AG04450 (cell line): ENCODE results near the gene DNLZ. TPM values are rescaled to one million over a fixed set of nuclear protein-coding genes. Genes with fewer than 3 reads are reported as not detected.

Experiments
- CTCF ChIA-PET: fragments of 300-600, 350-600 bp; formaldehyde crosslinking; extraction: SDS; loops from one replicate; lab custom pipeline; 2022; ENCODE audit warnings: antibody characterized with exemption, inconsistent platforms; lab: Charles Lee
- POLR2A ChIA-PET: fragments of 350-600 bp; formaldehyde crosslinking; extraction: SDS; loops from one replicate; lab custom pipeline; 2021; ENCODE audit warnings: antibody characterized with exemption, inconsistent platforms; lab: Yijun Ruan, JAX
- DNase-seq: peaks from one replicate; pipeline ENCODE4 v3.0.0-alpha.2; 2011; ENCODE audit warnings: low read depth, low spot score
- H3K27ac ChIP-seq: one replicate; pipeline ENCODE4 v1.5.1; 2012; ENCODE audit warnings: low read depth, low read length, control low read depth
- H3K27me3 ChIP-seq: one replicate; pipeline ENCODE4 v1.6.0; 2012; ENCODE audit warnings: low read length; ENCODE audit not compliant: control insufficient read depth, insufficient read depth
- H3K4me3 ChIP-seq: 2 replicates; pipeline ENCODE4 v1.5.1; 2011; ENCODE audit warnings: mild to moderate bottlenecking, low read depth, low read length, control low read depth
- H3K9me3 ChIP-seq: 2 replicates; pipeline ENCODE4 v1.5.1; 2012; ENCODE audit warnings: low read length; ENCODE audit not compliant: control insufficient read depth, insufficient read depth
- polyA plus RNA-seq: library from polyadenylated mRNA; depleted of rRNA; stranded (reverse); fragments of >200 nt; gene quantifications from 2 replicates; pipeline ENCODE4 v1.2.3, GENCODE V29; 2011
- TF ChIP-seq, protein P1 (sequence below): IDR thresholded peaks from 2 replicates; pipeline ENCODE4 v1.5.1; 2011; ENCODE audit warnings: low read depth, low read length, control low read depth, inconsistent platforms

DNLZ gene
- polyA plus RNA-seq, 1 experiment, result 3.7 TPM

DNA sequence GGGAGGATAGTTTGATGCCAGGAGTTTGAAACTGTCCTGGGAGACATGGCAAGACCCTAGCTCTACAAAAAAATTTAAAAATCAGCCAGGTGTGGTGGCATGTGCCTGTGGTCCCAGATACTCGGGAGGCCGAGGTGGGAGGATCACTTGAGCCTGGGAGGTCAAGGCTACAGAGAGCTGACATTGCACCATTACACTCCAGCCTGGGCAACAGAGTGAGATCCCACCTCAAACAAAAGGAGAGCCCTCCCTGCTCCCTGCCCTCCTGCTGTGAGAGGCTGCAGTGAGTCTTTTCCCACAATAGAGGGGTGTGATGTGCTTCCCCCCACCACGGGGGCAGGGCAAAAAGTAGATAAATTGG, 49.5 kb downstream of the DNLZ start:
- Histone ChIP-seq H3K9me3 (peaks cover 29% of the 10 kb centered on the region), H3K27me3 (no peaks in the 10 kb centered on the region), H3K27ac (no peak overlapping the region), H3K4me3 (no peak overlapping the region)
- DNase-seq, result no peak
- POLR2A ChIA-PET, result interaction anchor here (1.0 to 1.3 kb wide), 2 partner anchors 12 to 49 kb away, joined by 3 read pairs; no protein-coding TSS in a partner anchor
- TF ChIP-seq, protein P1, sequence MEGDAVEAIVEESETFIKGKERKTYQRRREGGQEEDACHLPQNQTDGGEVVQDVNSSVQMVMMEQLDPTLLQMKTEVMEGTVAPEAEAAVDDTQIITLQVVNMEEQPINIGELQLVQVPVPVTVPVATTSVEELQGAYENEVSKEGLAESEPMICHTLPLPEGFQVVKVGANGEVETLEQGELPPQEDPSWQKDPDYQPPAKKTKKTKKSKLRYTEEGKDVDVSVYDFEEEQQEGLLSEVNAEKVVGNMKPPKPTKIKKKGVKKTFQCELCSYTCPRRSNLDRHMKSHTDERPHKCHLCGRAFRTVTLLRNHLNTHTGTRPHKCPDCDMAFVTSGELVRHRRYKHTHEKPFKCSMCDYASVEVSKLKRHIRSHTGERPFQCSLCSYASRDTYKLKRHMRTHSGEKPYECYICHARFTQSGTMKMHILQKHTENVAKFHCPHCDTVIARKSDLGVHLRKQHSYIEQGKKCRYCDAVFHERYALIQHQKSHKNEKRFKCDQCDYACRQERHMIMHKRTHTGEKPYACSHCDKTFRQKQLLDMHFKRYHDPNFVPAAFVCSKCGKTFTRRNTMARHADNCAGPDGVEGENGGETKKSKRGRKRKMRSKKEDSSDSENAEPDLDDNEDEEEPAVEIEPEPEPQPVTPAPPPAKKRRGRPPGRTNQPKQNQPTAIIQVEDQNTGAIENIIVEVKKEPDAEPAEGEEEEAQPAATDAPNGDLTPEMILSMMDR, result no peak
- CTCF ChIA-PET, result interaction anchor here (3.0 to 3.5 kb wide), 2 partner anchors 49 to 88 kb away, joined by 25 to 36 read pairs; partner anchors contain the start of gene DNLZ

DNA sequence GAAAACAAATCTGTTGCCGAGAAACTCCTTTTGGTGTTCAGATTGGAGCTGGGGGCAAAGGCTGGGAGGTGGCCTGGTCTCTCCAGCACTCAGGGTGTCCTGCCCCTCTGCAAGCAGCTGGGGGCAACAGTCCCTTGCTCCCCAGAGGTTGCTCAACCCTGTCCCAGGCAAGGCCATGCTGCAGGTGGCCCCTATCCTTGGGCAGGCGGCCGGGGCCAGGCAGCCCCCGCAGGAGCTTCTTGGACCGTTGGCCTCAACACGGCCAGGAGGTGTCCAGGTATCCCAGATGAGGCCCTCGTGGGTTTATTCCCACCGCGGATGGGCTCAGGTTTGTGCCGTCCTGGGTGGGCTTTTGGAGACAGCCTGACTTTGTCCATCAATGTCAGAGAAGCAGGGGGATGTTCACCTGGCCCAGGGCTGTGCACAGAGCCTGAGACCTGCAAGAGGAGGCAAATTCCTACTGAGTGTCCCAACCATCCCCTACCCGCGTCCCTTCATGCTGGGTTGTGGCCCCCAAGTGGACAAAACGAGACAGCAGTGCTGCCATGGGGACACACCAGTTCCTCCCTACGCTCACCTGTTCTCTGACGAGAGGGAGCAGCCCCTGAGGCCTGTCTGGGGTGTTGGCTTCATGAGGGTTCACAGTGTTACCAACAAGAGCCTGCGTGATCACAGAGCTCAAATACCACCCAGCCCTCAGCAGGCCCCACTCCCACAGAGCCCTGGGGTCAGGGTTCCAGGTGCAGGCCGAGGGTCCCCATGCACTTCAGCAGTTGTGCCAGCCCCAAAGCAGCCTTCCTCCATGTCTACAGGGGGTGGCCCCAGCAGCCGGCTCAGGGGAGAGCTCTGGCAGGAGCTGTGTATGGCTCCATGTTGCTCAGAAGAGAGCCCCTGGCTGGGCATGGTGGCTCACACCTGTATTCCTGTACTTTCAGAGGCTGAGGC, 50.2 kb downstream of the DNLZ start:
- TF ChIP-seq, protein P1, result no peak
- H3K9me3 ChIP-seq, result peaks cover 33% of the 10 kb centered on the region
- no peaks in the 10 kb centered on the region for H3K27me3 ChIP-seq
- no peak overlapping the region for H3K27ac ChIP-seq
- no peak overlapping the region for H3K4me3 ChIP-seq
- POLR2A ChIA-PET, result interaction anchor here (0.7 to 1.3 kb wide), 3 partner anchors 13 to 275 kb away, joined by 3 read pairs; no protein-coding TSS in a partner anchor
- CTCF ChIA-PET, result interaction anchor here (0.7 to 3.5 kb wide), 14 partner anchors 8 to 127 kb away, joined by 3 to 36 read pairs (median 5); partner anchors contain the start of gene DNLZ
- DNase-seq, result no peak

DNA sequence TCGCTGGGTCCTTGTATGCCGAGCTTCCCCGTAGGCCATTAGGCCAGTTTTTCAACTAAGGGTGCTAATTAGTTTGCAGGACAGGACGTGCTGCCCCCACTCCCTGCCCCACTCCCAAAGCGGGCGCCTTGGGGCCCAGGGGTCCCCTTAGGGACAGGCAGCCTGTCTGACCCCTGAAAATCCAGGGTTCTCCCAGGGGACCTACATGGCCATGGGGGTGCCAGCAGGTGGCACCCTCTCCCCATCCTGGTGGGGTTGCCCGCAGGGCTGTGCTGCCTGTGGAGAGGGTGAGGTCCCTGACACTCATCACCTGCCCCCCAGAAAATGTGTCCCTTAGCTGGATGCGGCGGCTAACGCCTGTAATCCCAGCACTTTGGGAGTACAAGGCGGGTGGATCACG, 51.1 kb downstream of the DNLZ start:
- TF ChIP-seq, protein P1, result peak; percentile 85
- no peak overlapping the region for H3K27ac ChIP-seq
- H3K27me3 ChIP-seq, result no peaks in the 10 kb centered on the region
- H3K9me3 ChIP-seq, result peaks cover 33% of the 10 kb centered on the region
- H3K4me3 ChIP-seq, result no peak overlapping the region
- ChIA-PET CTCF (interaction anchor here (0.6 to 3.5 kb wide), 19 partner anchors 9 to 128 kb away, joined by 3 to 36 read pairs (median 5); partner anchors contain the start of gene DNLZ), POLR2A (no interaction called here)
- DNase-seq, result no peak

DNA sequence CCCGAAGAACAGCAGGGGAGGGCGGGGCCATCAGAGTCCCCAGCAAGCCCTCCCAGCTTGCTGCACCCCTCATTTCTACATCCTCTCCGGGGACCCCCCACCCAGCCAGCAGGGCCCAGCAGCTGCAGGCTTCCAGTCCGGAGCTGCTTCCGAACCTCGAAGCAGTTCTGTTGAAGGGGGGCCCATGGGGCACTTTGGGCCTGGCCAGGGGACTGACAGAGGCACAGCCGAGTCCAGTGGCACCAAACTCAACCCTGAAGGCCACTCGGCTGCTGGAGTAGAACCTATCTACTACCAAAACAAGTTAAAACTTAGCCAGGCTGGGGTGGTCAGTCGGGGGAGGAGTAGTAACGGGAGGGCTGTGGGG, 51.6 kb downstream of the DNLZ start:
- Histone ChIP-seq H3K4me3 (no peak overlapping the region), H3K27me3 (no peaks in the 10 kb centered on the region), H3K27ac (no peak overlapping the region), H3K9me3 (peaks cover 33% of the 10 kb centered on the region)
- DNase-seq, result no peak
- POLR2A ChIA-PET, result no interaction called here
- CTCF ChIA-PET, result interaction anchor here (0.6 to 3.5 kb wide), 11 partner anchors 9 to 98 kb away, joined by 3 to 36 read pairs (median 5); partner anchors contain the start of gene DNLZ
- TF ChIP-seq, protein P1, result no peak
